Measurements from ENCODE around the gene AFTPH. TPM values are rescaled to one million over a fixed set of nuclear protein-coding genes. Genes with fewer than 3 reads are reported as not detected.

The AFTPH gene
- total RNA-seq, 1 experiment from 2014 or later, result 13.5 TPM

DNA sequence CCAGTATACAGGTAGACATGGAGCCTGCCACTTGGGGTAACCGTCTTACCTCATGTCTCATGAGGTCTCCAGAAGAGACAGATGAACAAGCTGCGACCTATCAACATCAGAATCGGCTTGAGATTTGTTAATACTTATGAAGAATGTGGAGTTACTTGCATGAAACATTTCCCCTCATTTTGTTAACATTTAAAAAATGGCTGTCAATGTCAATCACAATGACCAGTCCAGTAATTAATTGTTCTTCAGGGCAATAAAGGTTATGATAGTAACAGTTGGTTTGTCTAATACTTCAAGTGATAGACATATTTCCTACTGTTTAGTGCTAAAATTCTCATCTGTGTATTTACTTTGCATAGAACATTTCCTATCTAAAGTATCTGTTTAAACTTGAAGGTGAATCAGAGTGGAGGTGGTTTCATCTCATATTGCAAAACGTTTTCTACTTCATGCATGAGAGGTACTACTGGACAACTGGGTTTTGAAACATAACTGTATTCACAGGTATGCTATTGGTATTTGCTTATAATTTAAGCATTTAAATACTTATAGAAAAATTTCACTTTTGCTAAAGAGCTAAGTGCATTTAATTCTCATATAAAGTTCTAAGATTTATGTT is 114.5 kb downstream of the AFTPH start:
- H3K4ac ChIP-seq (ENCODE audit: low read depth, low read length), result no peak overlapping the region
- no peak overlapping the region for H2AFZ ChIP-seq (ENCODE audit: low read length)
- no peak overlapping the region for H3T11ph ChIP-seq (ENCODE audit: low read length)
- no peak overlapping the region for H2BK120ac ChIP-seq (ENCODE audit: low read depth, low read length, poor library complexity, severe bottlenecking)
- H3K27me3 Mint-ChIP-seq (ENCODE audit: low read depth), result peaks cover 28% of the 10 kb centered on the region
- no peak for DNase-seq
- no peak overlapping the region for H2BK20ac ChIP-seq (ENCODE audit: low read depth, low read length, poor library complexity, severe bottlenecking)
- no peak overlapping the region for H3K18ac ChIP-seq (ENCODE audit: insufficient read length, low read depth, low read length)
- H3K79me1 ChIP-seq (ENCODE audit: insufficient read depth, low read depth, low read length, poor library complexity, severe bottlenecking), result peaks cover 2% of the 10 kb centered on the region
- H3K4me1 ChIP-seq (ENCODE audit: insufficient read depth, low read length), result peaks cover 6% of the 10 kb centered on the region; the same call in 1 of the 2 replicates
- H3K27ac Mint-ChIP-seq, result no peak overlapping the region
- H4K8ac ChIP-seq (replicated peaks; ENCODE audit: insufficient read length, low read depth, low read length), result no peak overlapping the region
- H3K4me1 Mint-ChIP-seq, result peaks cover 57 to 66% of the 10 kb centered on the region in 2 experiments
- no peak overlapping the region for H2BK5ac ChIP-seq (ENCODE audit: insufficient read length, low read length)
- H4K5ac ChIP-seq (ENCODE audit: insufficient read length, low read depth, low read length), result no peak overlapping the region
- no peak overlapping the region for H4K91ac ChIP-seq (ENCODE audit: insufficient read length, low read depth, low read length)
- H3K9me3 Mint-ChIP-seq, result no peaks in the 10 kb centered on the region
- H3K27ac ChIP-seq (ENCODE audit: insufficient read length, low read depth, low read length), result no peak overlapping the region
- no peak overlapping the region for H2AK5ac ChIP-seq (ENCODE audit: insufficient read length, low read length)
- TF ChIP-seq, protein P1, sequence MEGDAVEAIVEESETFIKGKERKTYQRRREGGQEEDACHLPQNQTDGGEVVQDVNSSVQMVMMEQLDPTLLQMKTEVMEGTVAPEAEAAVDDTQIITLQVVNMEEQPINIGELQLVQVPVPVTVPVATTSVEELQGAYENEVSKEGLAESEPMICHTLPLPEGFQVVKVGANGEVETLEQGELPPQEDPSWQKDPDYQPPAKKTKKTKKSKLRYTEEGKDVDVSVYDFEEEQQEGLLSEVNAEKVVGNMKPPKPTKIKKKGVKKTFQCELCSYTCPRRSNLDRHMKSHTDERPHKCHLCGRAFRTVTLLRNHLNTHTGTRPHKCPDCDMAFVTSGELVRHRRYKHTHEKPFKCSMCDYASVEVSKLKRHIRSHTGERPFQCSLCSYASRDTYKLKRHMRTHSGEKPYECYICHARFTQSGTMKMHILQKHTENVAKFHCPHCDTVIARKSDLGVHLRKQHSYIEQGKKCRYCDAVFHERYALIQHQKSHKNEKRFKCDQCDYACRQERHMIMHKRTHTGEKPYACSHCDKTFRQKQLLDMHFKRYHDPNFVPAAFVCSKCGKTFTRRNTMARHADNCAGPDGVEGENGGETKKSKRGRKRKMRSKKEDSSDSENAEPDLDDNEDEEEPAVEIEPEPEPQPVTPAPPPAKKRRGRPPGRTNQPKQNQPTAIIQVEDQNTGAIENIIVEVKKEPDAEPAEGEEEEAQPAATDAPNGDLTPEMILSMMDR (conservative IDR thresholded peaks at IDR 0.05), result no peak
- no peaks in the 10 kb centered on the region for H3K79me2 ChIP-seq (ENCODE audit: insufficient read depth, low read length)
- peaks cover 5% of the 10 kb centered on the region; the same call in 1 of the 2 replicates for H3K27me3 ChIP-seq (ENCODE audit: insufficient read depth, low read length)
- no peaks in the 10 kb centered on the region for H3K9me3 ChIP-seq (ENCODE audit: control insufficient read depth, low read depth, low read length)
- H3K23ac ChIP-seq (ENCODE audit: insufficient read length, low read depth, low read length), result no peak overlapping the region
- peaks cover 6 to 22% (median 14%) of the 10 kb centered on the region in 3 experiments; a peak in 6 of 7 replicates for H3K36me3 Mint-ChIP-seq (ENCODE audit: insufficient read depth in 1 of 3, low read depth in 3 of 3)
- no peak overlapping the region for H3K4me2 ChIP-seq (ENCODE audit: insufficient read depth, insufficient read length, low read length)
- no peak overlapping the region for H3K4me3 Mint-ChIP-seq
- WGBS (ENCODE audit: extremely low coverage, insufficient read length, low lambda C conversion rate), result no CpG with 5 or more reads among the region's 4 CpGs
- H2BK12ac ChIP-seq (ENCODE audit: insufficient read length, low read depth, low read length), result no peak overlapping the region
- no peak overlapping the region for H2BK15ac ChIP-seq (ENCODE audit: low read depth, low read length)
- H3K14ac ChIP-seq (ENCODE audit: insufficient read depth, low read length), result no peak overlapping the region
- no peaks in the 10 kb centered on the region for H3K23me2 ChIP-seq (ENCODE audit: insufficient read length, low read depth, low read length, poor library complexity, severe bottlenecking)
- no peak overlapping the region for H3K56ac ChIP-seq (ENCODE audit: insufficient read length, low read depth, low read length)
- no peak overlapping the region for H3K9ac ChIP-seq (ENCODE audit: extremely low read depth, insufficient read length, low read length)
- no peaks in the 10 kb centered on the region for H4K20me1 ChIP-seq (ENCODE audit: control insufficient read depth, insufficient read depth, insufficient read length)

Measured in H9 (cell line).